IPS-20b (cell line): ENCODE measurements around the gene RINL.

Experiments
- H3K27ac ChIP-seq: one replicate; pipeline ENCODE4 v1.5.1; 2013; ENCODE audit warnings: low read length
- H3K27me3 ChIP-seq: 2 replicates; pipeline ENCODE4 v1.6.1; 2013; ENCODE audit warnings: mild to moderate bottlenecking, low read length, inconsistent platforms; ENCODE audit not compliant: insufficient read depth
- H3K36me3 ChIP-seq: 2 replicates; pipeline ENCODE4 v1.6.1; 2013; ENCODE audit warnings: low read depth, mild to moderate bottlenecking, inconsistent platforms, low read length, moderate library complexity; ENCODE audit not compliant: insufficient read depth
- H3K4me1 ChIP-seq: 2 replicates; pipeline ENCODE4 v1.6.1; 2013; ENCODE audit warnings: mild to moderate bottlenecking, control low read depth, inconsistent platforms, low read length, moderate library complexity; ENCODE audit not compliant: insufficient read depth
- H3K4me3 ChIP-seq: 2 replicates; pipeline ENCODE4 v1.5.1; 2013; ENCODE audit warnings: mild to moderate bottlenecking, low read length, inconsistent platforms
- H3K9ac ChIP-seq: 2 replicates; pipeline ENCODE4 v1.6.1; 2013; ENCODE audit warnings: low read depth, mild to moderate bottlenecking, inconsistent platforms, low read length, moderate library complexity
- H3K9me3 ChIP-seq: 2 replicates; pipeline ENCODE4 v1.6.1; 2013; ENCODE audit warnings: mild to moderate bottlenecking, low read depth, low read length, inconsistent platforms; ENCODE audit not compliant: insufficient read depth

RINL gene, protein sequence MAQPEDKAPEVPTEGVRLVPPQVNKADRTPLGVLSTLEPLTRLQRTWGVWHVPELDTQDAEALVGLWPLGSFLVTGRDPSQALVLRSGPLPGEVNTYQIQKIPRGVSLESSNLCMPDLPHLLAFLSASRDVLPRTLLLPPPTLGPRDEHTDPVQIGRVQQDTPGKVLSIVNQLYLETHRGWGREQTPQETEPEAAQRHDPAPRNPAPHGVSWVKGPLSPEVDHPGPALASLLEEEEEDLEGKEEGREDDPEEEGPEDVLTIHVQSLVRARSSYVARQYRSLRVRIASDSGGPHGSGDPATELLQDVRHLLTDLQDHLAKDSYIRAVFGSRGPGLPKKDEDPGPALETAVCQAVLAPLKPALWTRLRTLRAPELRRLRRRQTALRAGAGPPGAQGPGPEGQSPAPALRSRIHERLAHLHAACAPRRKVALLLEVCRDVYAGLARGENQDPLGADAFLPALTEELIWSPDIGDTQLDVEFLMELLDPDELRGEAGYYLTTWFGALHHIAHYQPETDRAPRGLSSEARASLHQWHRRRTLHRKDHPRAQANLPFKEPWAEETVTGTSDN

DNA sequence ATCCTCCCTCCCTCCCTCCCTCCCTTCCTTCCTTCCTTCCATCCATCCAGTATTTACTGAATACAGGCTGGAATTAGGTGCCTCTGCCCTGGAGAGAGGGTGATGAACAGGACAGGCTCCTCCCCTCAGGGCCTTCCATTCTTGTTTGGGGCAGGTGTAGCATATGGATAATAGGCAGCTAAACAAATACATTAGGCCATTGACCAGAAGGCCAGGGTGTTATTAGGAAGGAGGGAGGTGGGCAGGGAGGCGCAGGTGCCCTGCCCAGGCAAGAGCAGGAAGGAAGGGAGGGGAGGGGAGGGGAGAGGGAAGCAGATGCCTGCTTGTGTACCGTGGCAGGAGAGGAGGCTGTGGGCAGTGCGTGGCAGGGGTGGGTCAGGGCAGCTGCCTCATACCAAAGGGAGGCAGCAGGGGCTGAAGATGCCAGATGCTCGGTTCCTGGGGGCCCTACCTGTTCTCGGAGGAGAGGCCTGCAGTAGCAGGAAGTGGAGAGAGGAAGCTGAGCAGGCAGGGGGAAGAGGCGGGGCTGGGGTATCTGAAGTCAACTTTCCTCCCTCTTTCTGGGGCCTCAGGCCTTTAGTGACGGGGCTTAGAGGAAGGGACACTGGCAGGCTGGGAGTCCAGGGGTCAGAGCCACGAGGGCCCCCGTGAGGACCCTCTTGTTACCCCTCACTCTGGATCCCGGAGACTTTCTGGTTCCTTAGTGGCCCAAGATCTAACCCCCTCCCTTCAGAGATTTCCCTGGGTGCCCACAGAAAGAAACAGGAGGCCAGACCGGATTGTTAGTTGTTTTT is at the start of gene RINL:
Gene RINL, minus strand, starts transcription at position 495 of the 794 bp plus-strand sequence. CDS start 1,533 bp downstream, outside the sequence.
- no peak within 1 kb of the TSS for H3K4me3 ChIP-seq
- no peaks in the 10 kb centered on the region for H3K27me3 ChIP-seq
- no peaks in the 10 kb centered on the region for H3K36me3 ChIP-seq
- H3K4me1 ChIP-seq = peaks cover 3% of the 10 kb centered on the region
- no peaks in the 10 kb centered on the region for H3K9me3 ChIP-seq
- no peak within 1 kb of the TSS for H3K27ac ChIP-seq
- H3K9ac ChIP-seq = no peak within 1 kb of the TSS

DNA sequence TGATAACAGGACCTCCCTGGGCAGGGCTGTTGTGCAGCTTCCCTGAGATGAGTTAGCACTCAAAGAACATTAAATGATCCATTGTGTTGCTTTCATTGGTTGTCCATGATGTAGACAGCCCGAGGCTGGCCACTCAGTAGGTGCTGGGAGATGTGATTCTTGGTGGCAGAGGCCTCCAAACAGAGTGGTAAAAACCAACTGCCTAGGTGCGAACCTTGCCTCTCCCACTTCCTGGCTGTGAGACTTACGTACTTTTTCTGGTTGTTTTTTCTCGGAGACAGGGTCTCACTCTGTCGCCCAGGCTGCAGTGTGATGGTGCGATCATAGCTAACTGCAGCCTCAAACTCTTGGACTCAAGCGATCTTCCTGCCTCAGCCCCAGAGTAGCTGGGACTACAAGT is 46.3 kb upstream of the RINL start:
- H3K9ac ChIP-seq = no peak overlapping the region
- no peak overlapping the region for H3K4me3 ChIP-seq
- peaks cover 45% of the 10 kb centered on the region for H3K36me3 ChIP-seq
- H3K27me3 ChIP-seq = no peaks in the 10 kb centered on the region
- H3K4me1 ChIP-seq = no peaks in the 10 kb centered on the region
- no peak overlapping the region for H3K27ac ChIP-seq
- no peaks in the 10 kb centered on the region for H3K9me3 ChIP-seq

DNA sequence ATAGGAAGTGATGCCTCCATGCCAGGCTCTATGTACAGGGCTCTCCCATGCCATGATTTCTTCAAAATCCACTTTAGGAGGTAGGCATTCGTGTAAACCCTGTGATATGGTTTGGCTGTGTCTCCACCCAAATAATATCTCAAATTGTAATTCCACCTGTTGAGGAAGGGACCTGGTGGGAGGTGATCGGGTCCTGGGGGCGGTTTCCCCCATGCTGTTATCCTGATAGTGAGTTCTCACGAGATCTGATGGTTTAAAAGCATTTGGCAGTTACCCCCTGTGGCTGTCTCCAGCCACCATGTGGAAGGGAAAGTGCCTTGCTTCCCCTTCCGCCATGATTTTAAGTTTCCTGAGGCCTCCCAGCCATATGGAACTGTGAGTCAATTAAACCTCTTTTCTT is 44.4 kb upstream of the RINL start:
- no peak overlapping the region for H3K4me3 ChIP-seq
- H3K27me3 ChIP-seq = no peaks in the 10 kb centered on the region
- H3K4me1 ChIP-seq = no peaks in the 10 kb centered on the region
- H3K9me3 ChIP-seq = no peaks in the 10 kb centered on the region
- H3K36me3 ChIP-seq = peaks cover 45% of the 10 kb centered on the region
- no peak overlapping the region for H3K27ac ChIP-seq
- no peak overlapping the region for H3K9ac ChIP-seq

DNA sequence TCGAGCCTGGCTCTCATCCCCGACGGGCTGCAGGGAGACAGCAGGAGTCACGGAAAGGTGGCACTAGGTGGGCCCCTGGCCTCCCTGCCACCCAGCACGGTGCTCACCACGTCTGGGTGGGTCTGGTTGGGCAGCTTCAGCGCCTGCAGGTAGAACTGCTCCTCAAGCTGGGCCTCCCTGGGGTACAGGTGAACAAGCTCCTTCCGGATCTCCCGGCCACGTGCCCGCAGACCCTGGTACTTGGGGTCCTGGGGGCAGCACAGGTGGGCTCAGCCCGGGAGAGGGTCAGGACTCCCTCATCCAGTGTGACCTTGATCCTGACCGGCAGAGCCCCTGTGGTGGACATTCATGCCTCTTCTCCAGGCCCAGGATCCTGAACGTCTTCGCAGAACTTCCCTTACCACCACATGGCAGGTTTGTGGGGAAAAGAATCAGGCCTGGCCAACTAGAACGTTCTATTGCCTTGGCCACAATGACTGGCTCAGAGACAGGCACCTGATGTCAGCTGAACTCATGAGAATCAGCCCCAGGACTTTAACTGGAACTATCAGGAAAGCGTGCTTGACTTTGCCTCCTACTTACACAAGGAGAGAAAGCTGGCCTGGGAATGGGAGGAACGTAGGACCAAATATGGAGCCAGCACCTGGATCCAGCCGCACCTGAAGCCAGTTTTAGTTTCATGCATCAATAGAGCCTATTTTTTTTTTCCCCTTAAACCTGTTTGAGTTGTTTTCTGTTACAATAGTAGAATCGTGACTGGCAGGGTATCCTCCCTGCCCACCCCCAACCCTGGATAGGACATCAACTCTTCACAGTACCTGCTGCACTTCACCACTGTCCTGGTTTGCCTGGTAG is 43.6 kb upstream of the RINL start:
- no peak overlapping the region for H3K4me3 ChIP-seq
- peaks cover 45% of the 10 kb centered on the region for H3K36me3 ChIP-seq
- H3K9ac ChIP-seq = no peak overlapping the region
- H3K27me3 ChIP-seq = no peaks in the 10 kb centered on the region
- no peak overlapping the region for H3K27ac ChIP-seq
- H3K4me1 ChIP-seq = no peaks in the 10 kb centered on the region
- H3K9me3 ChIP-seq = no peaks in the 10 kb centered on the region

DNA sequence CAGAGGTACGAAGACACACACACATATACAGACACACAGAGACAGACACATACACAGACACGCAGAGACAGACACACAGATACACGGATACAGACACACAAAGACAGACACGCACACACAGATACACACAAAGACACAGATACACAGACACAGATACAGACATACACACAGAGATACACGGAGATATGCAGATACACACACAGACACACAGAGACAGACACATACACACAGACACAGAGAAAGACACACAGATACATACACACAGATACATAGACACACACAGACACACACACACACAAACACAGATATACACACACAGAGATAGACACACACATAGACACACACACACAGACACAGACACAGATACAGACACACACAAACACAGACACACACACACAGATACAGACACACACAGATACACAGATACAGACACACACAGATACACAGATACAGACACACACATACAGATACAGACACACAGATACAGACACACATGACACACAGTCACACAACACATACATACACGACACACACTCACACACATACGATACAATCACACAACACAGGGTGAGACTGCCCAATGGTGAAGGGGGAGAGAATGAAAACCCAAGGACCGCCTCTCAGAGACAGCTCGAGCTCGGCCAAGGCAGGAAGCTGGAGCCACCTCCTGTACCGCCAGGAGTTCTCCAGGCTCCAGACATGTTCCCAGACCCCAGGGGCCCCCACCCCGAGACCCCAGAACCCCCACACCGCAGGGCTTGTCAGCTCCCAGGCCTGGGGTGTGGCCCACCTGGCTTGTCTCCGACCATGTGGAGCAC is 42.7 kb upstream of the RINL start:
- Histone ChIP-seq H3K4me3 (no peak overlapping the region), H3K4me1 (no peaks in the 10 kb centered on the region), H3K36me3 (peaks cover 40% of the 10 kb centered on the region), H3K27me3 (no peaks in the 10 kb centered on the region), H3K27ac (no peak overlapping the region), H3K9me3 (no peaks in the 10 kb centered on the region), H3K9ac (no peak overlapping the region)

DNA sequence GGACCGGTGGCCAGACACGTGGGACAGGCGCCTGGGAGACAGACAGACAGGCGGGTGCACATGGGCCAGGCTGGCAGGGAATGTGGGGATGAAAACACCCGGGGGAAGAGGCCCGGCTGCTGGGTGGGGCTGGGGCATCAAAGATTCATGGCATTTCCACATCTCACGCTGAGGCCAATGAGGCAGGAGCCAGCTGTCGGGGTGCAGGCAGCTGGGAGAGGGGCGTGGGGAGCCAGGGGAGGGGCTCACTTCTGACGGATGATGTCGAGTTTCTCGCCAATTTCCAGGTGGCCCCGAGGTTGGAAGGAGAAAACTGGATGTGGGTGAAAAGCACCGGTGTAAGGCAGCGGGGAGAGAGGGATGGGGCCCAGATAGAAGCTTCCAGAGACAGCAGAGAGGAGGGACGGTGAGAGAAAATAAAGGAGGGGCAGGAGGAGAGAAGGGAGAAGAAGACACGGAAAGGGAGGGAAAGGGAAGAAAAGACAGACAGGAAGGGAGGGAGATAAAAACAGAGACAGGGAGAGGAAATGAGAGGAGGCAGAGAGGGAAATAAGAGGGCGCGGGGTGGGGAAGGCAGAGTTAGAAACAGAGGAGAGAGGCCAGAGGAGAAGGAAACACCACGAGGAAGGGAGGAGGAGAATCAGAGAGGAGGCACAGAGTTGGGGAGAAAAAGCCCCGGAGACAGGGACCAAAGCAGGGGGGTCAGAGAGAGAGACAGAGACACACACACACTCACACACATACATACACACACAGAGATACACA is 41.9 kb upstream of the RINL start:
- Histone ChIP-seq H3K4me3 (no peak overlapping the region), H3K36me3 (peaks cover 32% of the 10 kb centered on the region), H3K9ac (no peak overlapping the region), H3K27ac (no peak overlapping the region), H3K9me3 (no peaks in the 10 kb centered on the region), H3K4me1 (no peaks in the 10 kb centered on the region), H3K27me3 (no peaks in the 10 kb centered on the region)

DNA sequence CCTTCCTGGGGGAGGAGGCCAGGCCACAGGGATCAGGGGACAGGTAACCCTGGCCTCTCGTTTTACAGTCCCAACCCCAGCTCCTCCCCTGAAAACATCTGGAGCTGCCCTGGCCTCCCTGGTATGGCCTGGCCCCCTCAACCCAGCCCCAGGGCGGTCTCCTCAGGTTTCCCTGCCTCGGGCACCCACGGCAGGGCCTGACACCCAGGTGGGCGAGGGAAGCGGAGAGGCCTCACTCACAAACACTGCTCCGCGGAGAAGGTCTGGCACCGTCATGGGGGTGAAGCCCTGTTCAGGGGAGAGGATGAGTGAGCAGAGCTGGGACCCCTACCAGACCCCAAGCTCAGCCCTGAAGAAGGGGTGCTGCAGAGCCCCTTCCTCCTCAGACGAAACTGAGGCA is 40.5 kb upstream of the RINL start:
- H3K9me3 ChIP-seq = no peaks in the 10 kb centered on the region
- no peak overlapping the region for H3K9ac ChIP-seq
- H3K4me1 ChIP-seq = no peaks in the 10 kb centered on the region
- no peak overlapping the region for H3K4me3 ChIP-seq
- no peak overlapping the region for H3K27ac ChIP-seq
- no peaks in the 10 kb centered on the region for H3K27me3 ChIP-seq
- peaks cover 20% of the 10 kb centered on the region for H3K36me3 ChIP-seq

DNA sequence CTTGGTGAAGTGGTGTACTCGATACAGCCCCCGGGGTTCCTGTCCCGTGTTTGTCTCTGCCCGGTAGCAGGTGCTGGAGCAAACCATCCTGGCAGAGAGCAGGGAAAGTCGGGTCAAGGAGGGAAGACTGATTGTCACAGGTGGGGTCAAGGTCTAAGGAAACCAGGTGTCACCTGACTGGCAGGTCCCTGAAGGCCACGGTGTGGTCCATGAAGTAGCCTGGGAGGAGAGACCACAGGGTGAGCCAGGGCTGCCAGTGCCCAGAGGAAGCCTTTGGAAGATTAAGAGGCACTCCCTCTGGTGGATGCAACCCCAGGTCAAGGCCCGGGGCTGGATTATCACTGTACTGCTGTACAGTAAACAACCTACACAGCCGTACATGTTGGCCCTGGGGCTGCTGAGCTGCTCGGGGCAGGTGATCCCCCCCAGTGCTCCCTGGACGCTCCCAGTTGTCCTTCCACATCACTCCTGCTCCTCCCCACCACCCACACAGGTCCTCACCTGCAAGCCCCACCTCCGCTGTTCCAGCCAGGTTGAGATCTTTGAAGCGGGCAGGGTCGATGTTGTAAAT is 39.9 kb upstream of the RINL start:
- Histone ChIP-seq H3K4me1 (no peaks in the 10 kb centered on the region), H3K9ac (no peak overlapping the region), H3K4me3 (no peak overlapping the region), H3K36me3 (peaks cover 20% of the 10 kb centered on the region), H3K27ac (no peak overlapping the region), H3K9me3 (no peaks in the 10 kb centered on the region), H3K27me3 (0 out of 2 replicates have a peak, but pooled peaks cover under 1% of the 10 kb centered on the region)

DNA sequence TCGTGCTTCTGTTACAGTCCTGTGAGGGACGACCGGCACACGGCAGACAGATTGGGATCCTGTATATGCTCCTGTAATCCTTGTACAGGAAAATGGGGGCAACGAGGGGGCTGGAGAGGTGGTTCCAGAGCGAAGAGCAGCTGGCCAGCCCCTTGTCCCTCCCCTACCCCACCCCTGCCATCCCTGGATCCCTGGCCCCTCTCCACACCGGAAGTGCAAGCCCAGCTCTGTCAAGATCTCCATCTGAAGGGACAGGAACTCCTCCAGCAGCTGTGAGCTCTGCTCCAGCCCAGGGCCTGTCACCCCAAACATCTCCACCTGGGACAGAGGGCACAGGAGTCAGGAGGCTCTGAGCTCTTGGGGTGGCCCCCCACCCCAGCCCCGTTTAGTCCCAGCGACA is 39.4 kb upstream of the RINL start:
- peaks cover 5% of the 10 kb centered on the region for H3K27me3 ChIP-seq
- H3K36me3 ChIP-seq = peaks cover 18% of the 10 kb centered on the region
- H3K9me3 ChIP-seq = no peaks in the 10 kb centered on the region
- H3K9ac ChIP-seq = no peak overlapping the region
- H3K27ac ChIP-seq = no peak overlapping the region
- H3K4me3 ChIP-seq = no peak overlapping the region
- H3K4me1 ChIP-seq = no peaks in the 10 kb centered on the region
